H1 (cell line): ENCODE measurements around the gene SOCS6. TPM values are rescaled to one million over a fixed set of nuclear protein-coding genes. Genes with fewer than 3 reads are reported as not detected.

Experiments
- CTCF ChIA-PET: fragments of 300-600 bp; sonication (Branson Sonifier 250); formaldehyde crosslinking; loops from one replicate; lab custom pipeline; 2021; ENCODE audit not compliant: partially characterized antibody; lab: Charles Lee
- POLR2A ChIA-PET: fragments of 300-600 bp; sonication (Branson Sonifier 250); formaldehyde crosslinking; loops from one replicate; lab custom pipeline; 2021; ENCODE audit warnings: inconsistent platforms; ENCODE audit not compliant: partially characterized antibody; lab: Charles Lee
- DNase-seq, 2 experiments: peaks; one replicate each; pipeline versions ENCODE4 v3.0.0 to v3.0.0-alpha.2; 2010 to 2022; ENCODE audit warnings: low spot score in 2 of 2, low read depth in 1 of 2, mixed read lengths in 1 of 2
- FAIRE-seq: peaks from 2 replicates; lab custom pipeline; 2011; peaks lifted over from hg19 to GRCh38; lab: Jason Lieb, UNC
- H2AFZ ChIP-seq: 2 replicates; pipeline ENCODE4 v1.8.1; 2012; ENCODE audit warnings: low read length, inconsistent platforms
- H2AK5ac ChIP-seq: 2 replicates; pipeline ENCODE4 v1.6.1; 2013; ENCODE audit warnings: low read depth, low read length
- H2BK120ac ChIP-seq: replicated peaks from 2 replicates; pipeline ENCODE3; 2013; ENCODE audit warnings: low read depth, low read length, inconsistent platforms
- H2BK12ac ChIP-seq: 2 replicates; pipeline ENCODE4 v1.6.1; 2013; ENCODE audit warnings: low read depth, low read length
- H2BK15ac ChIP-seq: 2 replicates; pipeline ENCODE4 v1.6.1; 2013; ENCODE audit warnings: low read length
- H2BK20ac ChIP-seq: 2 replicates; pipeline ENCODE4 v1.6.1; 2013; ENCODE audit warnings: low read length
- H2BK5ac ChIP-seq: 2 replicates; pipeline ENCODE4 v1.6.1; 2013; ENCODE audit warnings: low read depth, low read length
- H3K14ac ChIP-seq: 2 replicates; pipeline ENCODE4 v1.6.1; 2013; ENCODE audit warnings: inconsistent platforms; ENCODE audit not compliant: insufficient read length
- H3K18ac ChIP-seq: 2 replicates; pipeline ENCODE4 v1.6.1; 2013; ENCODE audit warnings: low read length; ENCODE audit errors: extremely low read depth
- H3K23ac ChIP-seq: 2 replicates; pipeline ENCODE4 v1.6.1; 2013; ENCODE audit warnings: inconsistent platforms; ENCODE audit not compliant: insufficient read length
- H3K23me2 ChIP-seq: 2 replicates; pipeline ENCODE4 v1.6.1; 2013; ENCODE audit warnings: low read depth, low read length
- H3K27ac ChIP-seq: 2 replicates; pipeline ENCODE4 v1.6.1; 2011; ENCODE audit warnings: low read depth, low read length, inconsistent platforms
- H3K27me3 ChIP-seq, 4 experiments: replicated peaks in 1 of 4; 1 replicate in 1 of 4; 2 replicates in 3 of 4; pipeline versions ENCODE4 v1.6.1 to v1.8.1; 2011 to 2013; ENCODE audit warnings: low read length in 3 of 4, mild to moderate bottlenecking in 3 of 4, inconsistent platforms in 2 of 4, mixed read lengths in 2 of 4, moderate library complexity in 1 of 4; ENCODE audit not compliant: control insufficient read depth in 3 of 4, insufficient read depth in 3 of 4; ENCODE audit errors: extremely low read depth in 1 of 4
- H3K36me3 ChIP-seq, 4 experiments: 2 replicates each; pipeline versions ENCODE4 v1.6.1 to v1.8.1; 2011 to 2013; ENCODE audit warnings: mild to moderate bottlenecking in 4 of 4, low read length in 3 of 4, moderate library complexity in 2 of 4, control low read depth in 1 of 4, inconsistent platforms in 1 of 4; ENCODE audit not compliant: insufficient read depth in 4 of 4, control insufficient read depth in 2 of 4
- H3K4ac ChIP-seq: replicated peaks from 2 replicates; pipeline ENCODE3; 2013; ENCODE audit warnings: low read length, low read depth, mixed read lengths, inconsistent platforms; ENCODE audit not compliant: insufficient read length
- H3K4me1 ChIP-seq, 4 experiments: replicated peaks in 1 of 4; 1 replicate in 1 of 4; 2 replicates in 3 of 4; pipeline versions ENCODE4 v1.6.1 to v1.8.1; 2011 to 2013; ENCODE audit warnings: low read length in 3 of 4, inconsistent platforms in 2 of 4, mixed read lengths in 1 of 4; ENCODE audit not compliant: insufficient read depth in 4 of 4, control insufficient read depth in 3 of 4
- H3K4me2 ChIP-seq, 2 experiments: 2 replicates each; pipeline versions ENCODE4 v1.6.1 to v1.8.1; 2011 to 2013; ENCODE audit warnings: low read depth in 2 of 2, low read length in 2 of 2, control low read depth in 1 of 2, inconsistent platforms in 1 of 2, mild to moderate bottlenecking in 1 of 2; ENCODE audit not compliant: insufficient read depth in 1 of 2
- H3K4me3 ChIP-seq, 4 experiments: fragments of 200-600, 300-600 bp in 1 of 4; sonication (generic), shearing (Covaris generic), sonication (Bioruptor Twin) in 1 of 4; 2 replicates each; pipeline versions ENCODE4 v1.5.1 to v1.8.1; 2011 to 2016; ENCODE audit warnings: low read length in 4 of 4, low read depth in 3 of 4, control low read depth in 2 of 4, inconsistent platforms in 2 of 4, mild to moderate bottlenecking in 2 of 4, mixed read lengths in 1 of 4, moderate library complexity in 1 of 4; ENCODE audit not compliant: insufficient read depth in 2 of 4; ENCODE audit errors: extremely low read depth in 1 of 4
- H3K56ac ChIP-seq: replicated peaks from 2 replicates; pipeline ENCODE3; 2013; ENCODE audit warnings: low read depth, mild to moderate bottlenecking, mixed read lengths, low read length, inconsistent platforms; ENCODE audit not compliant: insufficient read length
- H3K79me1 ChIP-seq: 2 replicates; pipeline ENCODE4 v1.6.1; 2013; ENCODE audit warnings: low read depth, low read length, control low read depth
- H3K79me2 ChIP-seq, 2 experiments: 2 replicates each; pipeline versions ENCODE4 v1.6.1 to v1.8.1; 2012 to 2013; ENCODE audit warnings: low read length in 2 of 2, mild to moderate bottlenecking in 2 of 2, inconsistent platforms in 1 of 2; ENCODE audit not compliant: insufficient read depth in 2 of 2, control insufficient read depth in 1 of 2
- H3K9ac ChIP-seq, 4 experiments: replicated peaks in 1 of 4; 1 replicate in 1 of 4; 2 replicates in 3 of 4; pipeline versions ENCODE4 v1.6.1 to v1.8.1; 2011 to 2013; ENCODE audit warnings: low read depth in 3 of 4, low read length in 3 of 4, control low read depth in 2 of 4, mild to moderate bottlenecking in 2 of 4, moderate library complexity in 2 of 4, inconsistent platforms in 1 of 4; ENCODE audit errors: extremely low read depth in 1 of 4
- H3K9me3 ChIP-seq, 2 experiments: 2 replicates each; pipeline versions ENCODE4 v1.6.1 to v1.8.1; 2012 to 2013; ENCODE audit warnings: mild to moderate bottlenecking in 2 of 2, moderate library complexity in 2 of 2, control low read depth in 1 of 2, inconsistent platforms in 1 of 2, low read depth in 1 of 2, low read length in 1 of 2, mixed read lengths in 1 of 2; ENCODE audit not compliant: insufficient read depth in 2 of 2
- H4K20me1 ChIP-seq, 2 experiments: replicated peaks in 1 of 2; 2 replicates each; pipeline versions ENCODE3 to v1.8.1; 2011 to 2013; ENCODE audit warnings: inconsistent platforms in 2 of 2, low read length in 2 of 2, mild to moderate bottlenecking in 1 of 2; ENCODE audit not compliant: insufficient read depth in 2 of 2, control insufficient read depth in 1 of 2
- H4K5ac ChIP-seq: 2 replicates; pipeline ENCODE4 v1.6.1; 2013; ENCODE audit warnings: low read length, low read depth, mixed read lengths, inconsistent platforms; ENCODE audit not compliant: insufficient read length
- H4K8ac ChIP-seq: 2 replicates; pipeline ENCODE4 v1.8.0; 2013; ENCODE audit warnings: mild to moderate bottlenecking, moderate library complexity, low read length, inconsistent platforms; ENCODE audit not compliant: insufficient read depth; ENCODE audit errors: extremely low read depth
- H4K91ac ChIP-seq: replicated peaks from 2 replicates; pipeline ENCODE3; 2013; ENCODE audit warnings: low read length, mixed read lengths, inconsistent platforms; ENCODE audit not compliant: insufficient read length
- ATF2 ChIP-seq: IDR thresholded peaks from 2 replicates; pipeline ENCODE4 v1.6.1; 2012; ENCODE audit warnings: low read length, inconsistent platforms
- CHD1 ChIP-seq: IDR thresholded peaks from 2 replicates; pipeline ENCODE4 v1.6.1; 2012; ENCODE audit warnings: low read depth, low read length, improper control_type of control experiment
- CTCF ChIP-seq, 3 experiments: IDR thresholded peaks; 1 replicate in 2 of 3; 2 replicates in 1 of 3; pipeline versions ENCODE4 v1.5.1 to v1.6.1; 2011; ENCODE audit warnings: low read length in 3 of 3, mild to moderate bottlenecking in 3 of 3, inconsistent platforms in 2 of 3, low read depth in 1 of 3, moderate library complexity in 1 of 3; ENCODE audit not compliant: insufficient read depth in 1 of 3; ENCODE audit errors: control extremely low read depth in 1 of 3
- MAX ChIP-seq: IDR thresholded peaks from 2 replicates; pipeline ENCODE4 v1.6.1; 2012; ENCODE audit warnings: inconsistent platforms
- RBBP5 ChIP-seq: IDR thresholded peaks from 2 replicates; pipeline ENCODE4 v1.7.1; 2012; ENCODE audit warnings: low read depth, mild to moderate bottlenecking, inconsistent platforms, low read length, moderate library complexity, borderline replicate concordance
- RFX5 ChIP-seq: IDR thresholded peaks from 2 replicates; pipeline ENCODE4 v1.6.1; 2011; ENCODE audit warnings: low read depth, low read length, improper control_type of control experiment, borderline replicate concordance
- WGBS, 2 experiments: shearing (Covaris generic) in 1 of 2; methylation state at CpG; one replicate each; pipeline versions ENCODE4 v1.1.6 to v1.1.7; 2013 to 2015; ENCODE audit warnings: low lambda C conversion rate in 2 of 2, mixed read lengths in 2 of 2, inconsistent platforms in 1 of 2, low coverage in 1 of 2, missing lambda C conversion rate in 1 of 2; ENCODE audit not compliant: insufficient replicate concordance in 2 of 2, insufficient coverage in 1 of 2, insufficient read length in 1 of 2; ENCODE audit errors: extremely low coverage in 1 of 2, missing lambda C conversion rate in 1 of 2; 5-methylcytosine and 5-hydroxymethylcytosine counted together
- polyA plus RNA-seq, 7 experiments: library from polyadenylated mRNA; depleted of rRNA in 3 of 7; stranded (reverse) in 5 of 7; unstranded in 2 of 7; fragments of >200 nt in 5 of 7; fragments of 200-250 nt in 2 of 7; gene quantifications; 1 replicate in 5 of 7; 2 replicates in 1 of 7; 4 replicates in 1 of 7; pipeline versions ENCODE4 v1.2.1 to v1.2.3, GENCODE V29; 2011 to 2013; ENCODE audit warnings: missing spikeins in 2 of 7, mixed read lengths in 2 of 7
- total RNA-seq: library from RNA; stranded (reverse); fragmentation: NEBNext Ultra II Directional; extraction: Animal tissue kit (Norgen Biotek cat#: 25700); gene quantifications from 2 replicates; pipeline ENCODE4 v1.2.1, GENCODE V29; 2021

The SOCS6 gene
- total and polyA plus RNA-seq, 2 of the 8 experiments (the other 6 are each of a cell fraction or from before 2014, with no cell fraction given) = 9.1 to 22.9 TPM

- H3K4ac ChIP-seq = no peak overlapping the region
- DNase-seq = no peak
- WGBS, 2 experiments = 78% methylated on average over 4 of the region's 5 CpGs; no CpG with 5 or more reads in 1 of the 2 experiments
- TF ChIP-seq ATF2 (no peak), CHD1 (no peak), MAX (no peak), RBBP5 (no peak), CTCF (IDR thresholded peaks at IDR 0.05; ENCODE audit: control extremely low read depth in 1 of 3, insufficient read depth in 1 of 3, low read depth in 1 of 3, low read length in 3 of 3) (no peak), RFX5 (no peak)
Observed at GRCh38 chr18:70276416-70277191, 12.2 kb upstream of the SOCS6 start.

More at GRCh38 chr18:70276416-70277191, 12.2 kb upstream of the SOCS6 start:
- Histone ChIP-seq H3K4me3 (no peak overlapping the region), H2BK12ac (no peak overlapping the region), H3K23me2 (no peaks in the 10 kb centered on the region; the same call in 1 of the 2 replicates), H4K8ac (no peak overlapping the region), H3K79me2 (no peaks in the 10 kb centered on the region), H3K18ac (no peak overlapping the region), H3K79me1 (no peaks in the 10 kb centered on the region), H3K56ac (no peak overlapping the region), H3K27me3 (no peaks in the 10 kb centered on the region), H3K9ac (no peak overlapping the region), H2AFZ (no peak overlapping the region), H3K14ac (no peak overlapping the region), H3K27ac (no peak overlapping the region), H3K4me2 (0 out of 4 replicates have a peak overlapping the region, but pooled peaks of 1 of the 2 experiments have one; percentile 8), H3K23ac (no peak overlapping the region), H4K91ac (no peak overlapping the region), H3K9me3 (peaks cover 6 to 10% of the 10 kb centered on the region in 2 experiments; a peak in 2 of 4 replicates), H2BK15ac (no peak overlapping the region), H3K36me3 (no peaks in the 10 kb centered on the region), H4K20me1 (no peaks in the 10 kb centered on the region), H2BK5ac (no peak overlapping the region), H2AK5ac (no peak overlapping the region), H2BK20ac (no peak overlapping the region), H3K4me1 (peaks cover 0 to 3% (median 1%) of the 10 kb centered on the region in 4 experiments; a peak in 2 of 7 replicates), H2BK120ac (no peak overlapping the region), H4K5ac (no peak overlapping the region)
- FAIRE-seq = no peak
- CTCF ChIA-PET = interaction anchor here (1.0 kb wide), 1 partner anchor 124 kb away, joined by 3 read pairs; no protein-coding TSS in a partner anchor
- POLR2A ChIA-PET = no interaction called here
